HepG2 (cell line): ENCODE results near the gene FNDC3B. TPM values are rescaled to one million over a fixed set of nuclear protein-coding genes. Genes with fewer than 3 reads are reported as not detected.

Experiments used
- ARID5B ChIP-seq: IDR thresholded peaks from 2 replicates; pipeline ENCODE4 v1.4.0; 2020; ENCODE audit warnings: mild to moderate bottlenecking, missing genetic modification reagents
- DMTF1 ChIP-seq: sonication (generic); formaldehyde crosslinking; IDR thresholded peaks from 2 replicates; pipeline ENCODE4 v1.4.0; 2020; ENCODE audit warnings: mild to moderate bottlenecking, missing genetic modification reagents
- DNMT3B ChIP-seq: conservative IDR thresholded peaks from 2 replicates; pipeline ENCODE4 v1.6.1; 2016; ENCODE audit warnings: missing biosample characterization, control low read depth
- MXD3 ChIP-seq: IDR thresholded peaks from 2 replicates; pipeline ENCODE4 v1.6.1; 2016; ENCODE audit warnings: mild to moderate bottlenecking, missing biosample characterization, missing genetic modification reagents
- MZF1 ChIP-seq: sonication (generic); formaldehyde crosslinking; IDR thresholded peaks from 2 replicates; pipeline ENCODE4 v1.8.1; 2023; ENCODE audit warnings: mild to moderate bottlenecking, missing genetic modification reagents, borderline replicate concordance
- NFAT5 ChIP-seq: sonication (generic); formaldehyde crosslinking; IDR thresholded peaks from 2 replicates; pipeline ENCODE4 v1.4.0; 2020; ENCODE audit warnings: missing genetic modification reagents
- NFE2 ChIP-seq: sonication (generic); formaldehyde crosslinking; IDR thresholded peaks from 2 replicates; pipeline ENCODE4 v1.4.0; 2020; ENCODE audit warnings: missing genetic modification reagents
- PBX2 ChIP-seq: IDR thresholded peaks from 2 replicates; pipeline ENCODE4 v1.6.1; 2016; ENCODE audit warnings: control low read depth
- PCBP2 ChIP-seq: fragments of 200-400 bp; formaldehyde crosslinking; optimal IDR thresholded peaks from 2 replicates; pipeline ENCODE3; 2018; ENCODE audit warnings: low read length, low read depth; ENCODE audit not compliant: poor library complexity, severe bottlenecking
- RBFOX2 ChIP-seq: fragments of 200-400 bp; formaldehyde crosslinking; IDR thresholded peaks from 2 replicates; pipeline ENCODE4 v1.6.1; 2017; ENCODE audit warnings: low read depth, mild to moderate bottlenecking, low read length
- RORA ChIP-seq: sonication (generic); formaldehyde crosslinking; IDR thresholded peaks from 2 replicates; pipeline ENCODE4 v1.5.0; 2020; ENCODE audit warnings: mild to moderate bottlenecking, missing genetic modification reagents, moderate library complexity
- ZBTB34 ChIP-seq: sonication (generic); formaldehyde crosslinking; IDR thresholded peaks from 2 replicates; pipeline ENCODE4 v1.8.0; 2022; ENCODE audit warnings: mild to moderate bottlenecking, missing genetic modification reagents
- ZNF138 ChIP-seq: sonication (generic); formaldehyde crosslinking; IDR thresholded peaks from 2 replicates; pipeline ENCODE4 v1.5.0; 2020; ENCODE audit warnings: mild to moderate bottlenecking, low read depth, missing genetic modification reagents
- ZNF619 ChIP-seq: sonication (generic); formaldehyde crosslinking; IDR thresholded peaks from 2 replicates; pipeline ENCODE4 v1.4.0; 2020; ENCODE audit warnings: mild to moderate bottlenecking, missing genetic modification reagents
- ZNF761 ChIP-seq: sonication (generic); formaldehyde crosslinking; conservative IDR thresholded peaks from 2 replicates; pipeline ENCODE4 v1.4.0; 2020; ENCODE audit warnings: mild to moderate bottlenecking, missing genetic modification reagents
- ZNF766 ChIP-seq: sonication (generic); formaldehyde crosslinking; IDR thresholded peaks from 2 replicates; pipeline ENCODE4 v1.5.0; 2020; ENCODE audit warnings: missing genetic modification reagents, borderline replicate concordance
- polyA plus RNA-seq, 8 experiments: library from polyadenylated mRNA; depleted of rRNA in 3 of 8; stranded (reverse) in 7 of 8; unstranded in 1 of 8; fragments of >200 nt; fragmentation: Illumina TruSeq in 4 of 8; extraction: Trizol in 4 of 8; gene quantifications; 2 replicates each; pipeline versions ENCODE4 v1.2.1 to v1.2.3, GENCODE V29; 2011 to 2016; ENCODE audit warnings: low read depth in 4 of 8, missing spikeins in 1 of 8, mixed read lengths in 1 of 8; ENCODE audit not compliant: insufficient read depth in 1 of 8
- total RNA-seq, 5 experiments: library from RNA; depleted of rRNA; stranded (reverse); fragments of >200 nt; fragmentation: Illumina TruSeq; extraction: Trizol; gene quantifications; 2 replicates each; pipeline ENCODE4 v1.2.3, GENCODE V29; 2016; ENCODE audit warnings: low read depth in 1 of 5

FNDC3B gene
- total and polyA plus RNA-seq, 2 of the 13 experiments (the other 11 are each of a cell fraction or from before 2014, with no cell fraction given), result 74.8 to 103 TPM

- TF ChIP-seq ZNF138 (CRISPR knock-in tag), result no peak
- no peak for TF ChIP-seq ZNF766 (CRISPR knock-in tag)
- no peak for TF ChIP-seq PBX2 (CRISPR knock-in tag)
- peak; percentile 88 for TF ChIP-seq ARID5B (CRISPR knock-in tag)
- TF ChIP-seq DMTF1, result no peak
- no peak for TF ChIP-seq MZF1 (CRISPR knock-in tag)
- no peak for TF ChIP-seq DNMT3B (CRISPR knock-in tag)
- TF ChIP-seq ZNF619 (CRISPR knock-in tag), result no peak
- TF ChIP-seq MXD3 (CRISPR knock-in tag), result no peak
- TF ChIP-seq NFE2 (CRISPR knock-in tag), result no peak
- TF ChIP-seq RORA (CRISPR knock-in tag), result peak; percentile 38; the same call in 1 of the 2 replicates
- TF ChIP-seq PCBP2, result no peak
- TF ChIP-seq ZNF761, result no peak
- no peak for TF ChIP-seq NFAT5 (CRISPR knock-in tag)
- no peak for TF ChIP-seq RBFOX2
- TF ChIP-seq ZBTB34 (CRISPR knock-in tag), result no peak
Measured at GRCh38 chr3:172083995-172084409, 44.6 kb downstream of the FNDC3B start (continued).
